Gastrocnemius medialis (tissue), 4 donors: Measurements from ENCODE around the gene CTU2. TPM values are rescaled to one million over a fixed set of nuclear protein-coding genes. Genes with fewer than 3 reads are reported as not detected.

Experiments
- ATAC-seq, 2 donors: fragments of 150-250 bp; one replicate each; pipeline ENCODE4 v1.9.1; 2016
- DNase-seq, 2 donors: peaks; one replicate each; pipeline ENCODE4 v3.0.0-alpha.2; 2019
- H3K27ac ChIP-seq, 4 donors: fragments of 200-600 bp; sonication (generic); 1 replicate in 1 of 4; 2 replicates in 3 of 4; pipeline ENCODE4 v1.5.1; 2016 to 2018; ENCODE audit warnings: mild to moderate bottlenecking in 2 of 4, moderate library complexity in 1 of 4
- H3K27me3 ChIP-seq, 3 donors: fragments of 200-600 bp; sonication (generic) in 2 of 3; 1 replicate in 1 of 3; 2 replicates in 2 of 3; pipeline versions ENCODE4 v1.5.1 to v1.6.0; 2016 to 2019; ENCODE audit warnings: mild to moderate bottlenecking in 1 of 3, moderate library complexity in 1 of 3
- H3K36me3 ChIP-seq, 2 donors: fragments of 200-600 bp; sonication (generic) in 1 of 2; one replicate each; pipeline ENCODE4 v1.5.1; 2017 to 2018
- H3K4me1 ChIP-seq, 2 donors: fragments of 200-600 bp; sonication (generic) in 1 of 2; one replicate each; pipeline ENCODE4 v1.5.1; 2016 to 2017; ENCODE audit warnings: mild to moderate bottlenecking in 2 of 2
- H3K4me3 ChIP-seq, 4 donors: fragments of 200-600 bp; sonication (generic) in 3 of 4; 1 replicate in 1 of 4; 2 replicates in 3 of 4; pipeline ENCODE4 v1.5.1; 2016 to 2019; ENCODE audit warnings: mild to moderate bottlenecking in 2 of 4
- H3K9me3 ChIP-seq, 3 donors: fragments of 200-600 bp; sonication (generic) in 2 of 3; 1 replicate in 1 of 3; 2 replicates in 2 of 3; pipeline ENCODE4 v1.5.1; 2016 to 2019
- CTCF ChIP-seq, 5 experiments: fragments of 450-650 bp in 3 of 5; fragments of 200-600 bp in 2 of 5; sonication (generic) in 2 of 5; IDR thresholded peaks in 4 of 5; conservative IDR thresholded peaks in 1 of 5; 1 replicate in 4 of 5; 2 replicates in 1 of 5; pipeline ENCODE4 v1.5.1; 2016 to 2019; ENCODE audit warnings: antibody characterized with exemption in 5 of 5, mild to moderate bottlenecking in 3 of 5, moderate library complexity in 3 of 5
- POLR2A ChIP-seq, 2 donors: fragments of 450-650 bp; IDR thresholded peaks; one replicate each; pipeline ENCODE4 v1.6.1; 2017; ENCODE audit warnings: antibody characterized with exemption in 2 of 2, mild to moderate bottlenecking in 2 of 2, moderate library complexity in 2 of 2
- in situ Hi-C, 4 donors: fragments of 200-750 bp; cut with MboI; loops; one replicate each; pipeline versions ENCODE4 v1.15.0 to v1.8.0; 2017; ENCODE audit warnings: low sequenced_read_pairs in 4 of 4
- intact Hi-C: fragments of 100-400 bp; cut with DNase I; formaldehyde crosslinking; loops from one replicate; pipeline ENCODE4 v1.15.1; 2023; ENCODE audit warnings: low total_unique reads
- total RNA-seq, 4 donors: library from RNA; depleted of rRNA; stranded (reverse); fragments of >200 nt; gene quantifications; one replicate each; pipeline versions ENCODE4 v1.1.0 to v1.2.3, GENCODE V29; 2016

Gene CTU2
- total RNA-seq, 4 donors from 2014 or later, result 11.1 to 17.7 (median 14.1) TPM

GRCh38 chr16:88721236-88721635 lies 14.9 kb downstream of the CTU2 start:
- Histone ChIP-seq H3K9me3 (no peaks in the 10 kb centered on the region), H3K36me3 (peaks cover 0 to 18% of the 10 kb centered on the region in 2 donors), H3K27me3 (no peaks in the 10 kb centered on the region), H3K4me1 (no peaks in the 10 kb centered on the region), H3K27ac (no peak overlapping the region), H3K4me3 (no peak overlapping the region)
- ATAC-seq, result no peak
- DNase-seq, result no peak
- intact Hi-C loops, result no loop called here
- TF ChIP-seq CTCF (IDR thresholded peaks at IDR 0.05 in 4 of 5, conservative IDR thresholded peaks at IDR 0.05 in 1 of 5), result no peak
- TF ChIP-seq POLR2A (IDR thresholded peaks at IDR 0.05), result no peak
- in situ Hi-C loops, result no loop called here

GRCh38 chr16:88721815-88722755 lies 15.8 kb downstream of the CTU2 start:
- Histone ChIP-seq H3K36me3 (peaks cover 0 to 10% of the 10 kb centered on the region in 2 donors), H3K4me1 (no peaks in the 10 kb centered on the region), H3K4me3 (no peak overlapping the region), H3K27me3 (no peaks in the 10 kb centered on the region), H3K9me3 (no peaks in the 10 kb centered on the region), H3K27ac (no peak overlapping the region)
- no peak for TF ChIP-seq CTCF (IDR thresholded peaks at IDR 0.05 in 4 of 5, conservative IDR thresholded peaks at IDR 0.05 in 1 of 5)
- no peak for TF ChIP-seq POLR2A (IDR thresholded peaks at IDR 0.05)
- ATAC-seq, result no peak
- intact Hi-C loops (no loop called here), in situ Hi-C loops (no loop called here)
- DNase-seq, result no peak

GRCh38 chr16:88722784-88723506 lies 16.6 kb downstream of the CTU2 start:
- no peaks in the 10 kb centered on the region for H3K4me1 ChIP-seq
- no peaks in the 10 kb centered on the region for H3K9me3 ChIP-seq
- ATAC-seq, result no peak
- H3K27ac ChIP-seq, result no peak overlapping the region
- H3K36me3 ChIP-seq, result peaks cover 0 to 1% of the 10 kb centered on the region in 2 donors
- no peak overlapping the region for H3K4me3 ChIP-seq
- TF ChIP-seq CTCF (IDR thresholded peaks at IDR 0.05 in 4 of 5, conservative IDR thresholded peaks at IDR 0.05 in 1 of 5) (no peak), POLR2A (IDR thresholded peaks at IDR 0.05) (no peak)
- H3K27me3 ChIP-seq, result no peaks in the 10 kb centered on the region
- in situ Hi-C loops (no loop called here), intact Hi-C loops (no loop called here)
- DNase-seq, result no peak

GRCh38 chr16:88723507-88723887 lies 17.2 kb downstream of the CTU2 start:
- TF ChIP-seq CTCF (IDR thresholded peaks at IDR 0.05 in 4 of 5, conservative IDR thresholded peaks at IDR 0.05 in 1 of 5) (no peak), POLR2A (IDR thresholded peaks at IDR 0.05) (no peak)
- H3K4me1 ChIP-seq, result no peaks in the 10 kb centered on the region
- H3K27ac ChIP-seq, result no peak overlapping the region
- no peaks in the 10 kb centered on the region for H3K9me3 ChIP-seq
- DNase-seq, result no peak
- in situ Hi-C loops, result no loop called here
- ATAC-seq, result no peak
- H3K27me3 ChIP-seq, result no peaks in the 10 kb centered on the region
- intact Hi-C loops, result no loop called here
- no peaks in the 10 kb centered on the region for H3K36me3 ChIP-seq
- H3K4me3 ChIP-seq, result no peak overlapping the region
